GM08714 (cell line): ENCODE data around the gene ZSCAN12.

Source experiments
- H3K4me3 ChIP-seq: fragments of 200-500 bp; sonication (Bioruptor generic); 2 replicates; pipeline ENCODE4 v1.5.1; 2014; ENCODE audit warnings: mild to moderate bottlenecking, low read length, inconsistent platforms
- ZNF274 ChIP-seq: IDR thresholded peaks from 2 replicates; pipeline ENCODE4 v1.6.1; 2012; ENCODE audit warnings: mild to moderate bottlenecking, low read depth, low read length

The ZSCAN12 gene

GRCh38 chr6:28335040-28335563 is 64.4 kb downstream of the ZSCAN12 start:
- no peak for TF ChIP-seq ZNF274

GRCh38 chr6:28334286-28335039 is 65.1 kb downstream of the ZSCAN12 start:
- no peak for TF ChIP-seq ZNF274
- peak overlapping the region; percentile 94; the same call in 1 of the 2 replicates for H3K4me3 ChIP-seq

More at GRCh38 chr6:28335040-28335563, 64.4 kb downstream of the ZSCAN12 start:
- peak overlapping the region; percentile 94; the same call in 1 of the 2 replicates for H3K4me3 ChIP-seq

- H3K4me3 ChIP-seq: no peak overlapping the region
- no peak for TF ChIP-seq ZNF274
Observed at GRCh38 chr6:28333599-28334018, 65.9 kb downstream of the ZSCAN12 start.

GRCh38 chr6:28333047-28333446 is 66.5 kb downstream of the ZSCAN12 start:
- TF ChIP-seq ZNF274: no peak
- no peak overlapping the region for H3K4me3 ChIP-seq

GRCh38 chr6:28330041-28330440 is 69.5 kb downstream of the ZSCAN12 start:
- no peak overlapping the region for H3K4me3 ChIP-seq
- TF ChIP-seq ZNF274: no peak
